H9 (cell line): ENCODE results near the gene PTPRJ. TPM values are rescaled to one million over a fixed set of nuclear protein-coding genes. Genes with fewer than 3 reads are reported as not detected.

Source experiments
- DNase-seq: peaks from one replicate; pipeline ENCODE4 v3.0.0-alpha.2; 2017
- H2AFZ ChIP-seq: one replicate; pipeline ENCODE4 v1.6.1; 2013; ENCODE audit warnings: mild to moderate bottlenecking, low read length, control low read depth, moderate library complexity
- H2AK5ac ChIP-seq: 2 replicates; pipeline ENCODE4 v1.6.1; 2013; ENCODE audit warnings: low read length, control low read depth, mixed read lengths; ENCODE audit not compliant: insufficient read length
- H2BK120ac ChIP-seq: one replicate; pipeline ENCODE4 v1.6.1; 2013; ENCODE audit warnings: low read depth, mild to moderate bottlenecking, low read length, control low read depth, inconsistent platforms; ENCODE audit not compliant: poor library complexity, severe bottlenecking
- H2BK12ac ChIP-seq: 2 replicates; pipeline ENCODE4 v1.6.1; 2013; ENCODE audit warnings: low read length, control low read depth, mixed read lengths, low read depth; ENCODE audit not compliant: insufficient read length
- H2BK15ac ChIP-seq: 2 replicates; pipeline ENCODE4 v1.6.1; 2013; ENCODE audit warnings: low read depth, low read length, control low read depth
- H2BK20ac ChIP-seq: one replicate; pipeline ENCODE4 v1.6.1; 2013; ENCODE audit warnings: low read depth, mild to moderate bottlenecking, low read length, control low read depth, inconsistent platforms; ENCODE audit not compliant: poor library complexity, severe bottlenecking
- H2BK5ac ChIP-seq: 2 replicates; pipeline ENCODE4 v1.6.1; 2013; ENCODE audit warnings: low read length, control low read depth, mixed read lengths; ENCODE audit not compliant: insufficient read length
- H3K14ac ChIP-seq: 2 replicates; pipeline ENCODE4 v1.6.1; 2013; ENCODE audit warnings: low read length, control low read depth; ENCODE audit not compliant: insufficient read depth
- H3K18ac ChIP-seq: 2 replicates; pipeline ENCODE4 v1.6.1; 2013; ENCODE audit warnings: low read depth, mild to moderate bottlenecking, mixed read lengths, low read length, control low read depth; ENCODE audit not compliant: insufficient read length
- H3K23ac ChIP-seq: 2 replicates; pipeline ENCODE4 v1.6.1; 2013; ENCODE audit warnings: low read length, control low read depth, mixed read lengths, low read depth; ENCODE audit not compliant: insufficient read length
- H3K23me2 ChIP-seq: 2 replicates; pipeline ENCODE4 v1.6.1; 2013; ENCODE audit warnings: low read depth, mild to moderate bottlenecking, mixed read lengths, low read length, control low read depth; ENCODE audit not compliant: insufficient read length, poor library complexity, severe bottlenecking
- H3K27ac ChIP-seq: 2 replicates; pipeline ENCODE4 v1.5.1; 2013; ENCODE audit warnings: low read length, control low read depth, mixed read lengths, low read depth; ENCODE audit not compliant: insufficient read length
- H3K27me3 ChIP-seq: 2 replicates; pipeline ENCODE4 v1.6.1; 2013; ENCODE audit warnings: low read length, control low read depth, inconsistent platforms; ENCODE audit not compliant: insufficient read depth
- H3K4ac ChIP-seq: 2 replicates; pipeline ENCODE4 v1.6.1; 2013; ENCODE audit warnings: low read depth, mild to moderate bottlenecking, control low read depth, inconsistent platforms, low read length, moderate library complexity
- H3K4me1 ChIP-seq: 2 replicates; pipeline ENCODE4 v1.6.1; 2013; ENCODE audit warnings: low read length, control low read depth, inconsistent platforms; ENCODE audit not compliant: insufficient read depth
- H3K4me2 ChIP-seq: 2 replicates; pipeline ENCODE4 v1.6.1; 2013; ENCODE audit warnings: low read length, control low read depth, mixed read lengths; ENCODE audit not compliant: insufficient read length, insufficient read depth
- H3K56ac ChIP-seq: 2 replicates; pipeline ENCODE4 v1.6.1; 2013; ENCODE audit warnings: low read depth, mild to moderate bottlenecking, mixed read lengths, low read length, control low read depth; ENCODE audit not compliant: insufficient read length
- H3K79me1 ChIP-seq: 2 replicates; pipeline ENCODE4 v1.6.1; 2013; ENCODE audit warnings: low read depth, mild to moderate bottlenecking, moderate library complexity, low read length, control low read depth, inconsistent platforms; ENCODE audit not compliant: insufficient read depth, poor library complexity, severe bottlenecking
- H3K79me2 ChIP-seq: 2 replicates; pipeline ENCODE4 v1.6.1; 2013; ENCODE audit warnings: low read length, control low read depth, inconsistent platforms; ENCODE audit not compliant: insufficient read depth
- H3K9ac ChIP-seq: 2 replicates; pipeline ENCODE4 v1.6.1; 2013; ENCODE audit warnings: low read length, control low read depth, mixed read lengths; ENCODE audit not compliant: insufficient read length; ENCODE audit errors: extremely low read depth
- H3K9me3 ChIP-seq: one replicate; pipeline ENCODE4 v1.6.1; 2013; ENCODE audit warnings: low read depth, low read length, inconsistent platforms; ENCODE audit not compliant: control insufficient read depth
- H3T11ph ChIP-seq: one replicate; pipeline ENCODE4 v1.6.1; 2013; ENCODE audit warnings: mild to moderate bottlenecking, low read length, control low read depth, inconsistent platforms
- H4K20me1 ChIP-seq: one replicate; pipeline ENCODE4 v1.6.1; 2013; ENCODE audit not compliant: control insufficient read depth, insufficient read length, insufficient read depth
- H4K5ac ChIP-seq: 2 replicates; pipeline ENCODE4 v1.6.1; 2013; ENCODE audit warnings: low read depth, mild to moderate bottlenecking, mixed read lengths, low read length, control low read depth; ENCODE audit not compliant: insufficient read length
- H4K8ac ChIP-seq: replicated peaks from 2 replicates; pipeline ENCODE4 v1.6.1; 2013; ENCODE audit warnings: low read length, control low read depth, mixed read lengths, low read depth; ENCODE audit not compliant: insufficient read length
- H4K91ac ChIP-seq: 2 replicates; pipeline ENCODE4 v1.6.1; 2013; ENCODE audit warnings: low read depth, mild to moderate bottlenecking, moderate library complexity, mixed read lengths, low read length, control low read depth; ENCODE audit not compliant: insufficient read length
- H3K27ac Mint-ChIP-seq, 3 experiments: 2 replicates in 2 of 3; 3 replicates in 1 of 3; pipeline ENCODE4 v1.8.0; 2020 to 2021; ENCODE audit warnings: mixed read lengths in 3 of 3, mild to moderate bottlenecking in 1 of 3, moderate library complexity in 1 of 3
- H3K27me3 Mint-ChIP-seq: 2 replicates; pipeline ENCODE4 v1.8.0; 2021; ENCODE audit warnings: low read depth, mild to moderate bottlenecking, moderate library complexity, mixed read lengths
- H3K36me3 Mint-ChIP-seq, 3 experiments: 2 replicates in 2 of 3; 3 replicates in 1 of 3; pipeline ENCODE4 v1.8.0; 2020 to 2021; ENCODE audit warnings: low read depth in 3 of 3, mixed read lengths in 3 of 3; ENCODE audit not compliant: insufficient read depth in 1 of 3
- H3K4me1 Mint-ChIP-seq, 2 experiments: 2 replicates each; pipeline ENCODE4 v1.8.0; 2020; ENCODE audit warnings: mixed read lengths in 2 of 2
- H3K4me3 Mint-ChIP-seq, 2 experiments: 2 replicates in 1 of 2; 3 replicates in 1 of 2; pipeline ENCODE4 v1.8.0; 2020 to 2021; ENCODE audit warnings: mild to moderate bottlenecking in 2 of 2, mixed read lengths in 2 of 2, moderate library complexity in 1 of 2
- H3K9me3 Mint-ChIP-seq, 2 experiments: 2 replicates in 1 of 2; 3 replicates in 1 of 2; pipeline ENCODE4 v1.8.0; 2020; ENCODE audit warnings: mild to moderate bottlenecking in 2 of 2, mixed read lengths in 2 of 2, moderate library complexity in 1 of 2
- WGBS: extraction: QIAGEN DNeasy Blood & Tissue Kit; methylation state at CpG from one replicate; pipeline ENCODE4 v1.1.7; 2013; ENCODE audit warnings: missing lambda C conversion rate, low lambda C conversion rate, mixed read lengths; ENCODE audit not compliant: insufficient read length; ENCODE audit errors: extremely low coverage; 5-methylcytosine and 5-hydroxymethylcytosine counted together
- total RNA-seq: library from RNA; stranded (reverse); gene quantifications from 2 replicates; pipeline ENCODE4 v1.2.1, GENCODE V29; 2021
- TF ChIP-seq, protein P1 (sequence below): fragments of 200-600 bp; sonication (generic); conservative IDR thresholded peaks from 3 replicates; pipeline ENCODE4 v1.8.0; 2021; ENCODE audit warnings: antibody characterized with exemption, mild to moderate bottlenecking

The PTPRJ gene
- total RNA-seq, 1 experiment from 2014 or later: 10.6 TPM

DNA sequence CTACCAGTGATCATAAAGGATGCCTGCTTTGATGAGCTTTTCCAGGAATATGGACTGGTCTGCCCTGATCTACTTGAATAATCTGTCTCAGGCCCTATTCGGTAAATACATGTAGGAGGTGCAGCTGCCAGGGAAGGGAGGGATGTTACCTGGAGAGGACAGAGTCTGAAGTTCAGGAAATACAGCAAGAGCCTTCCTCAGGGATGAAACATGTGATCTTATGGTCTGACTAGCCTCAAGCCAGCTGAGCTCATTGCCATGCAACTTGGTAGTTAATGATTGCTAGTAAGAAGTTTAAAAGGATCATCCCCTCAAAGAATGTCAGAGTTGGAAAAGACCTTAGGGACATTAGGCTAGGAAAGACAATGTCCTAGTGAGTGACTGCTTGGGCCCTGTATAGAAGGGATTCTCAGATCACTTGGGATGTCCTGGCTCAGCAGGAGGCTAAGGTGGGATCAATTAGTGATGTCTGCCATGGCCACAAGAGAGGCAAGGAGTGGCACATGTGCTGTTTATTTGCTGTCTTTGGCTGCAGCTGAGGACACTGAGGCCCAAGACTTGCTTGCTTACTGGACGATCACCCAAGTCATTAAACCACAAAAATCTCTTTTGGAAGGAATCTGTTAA lies 18.5 kb downstream of the PTPRJ start:
- Histone ChIP-seq H3K23me2 (no peaks in the 10 kb centered on the region), H3K4me1 (peaks cover 13% of the 10 kb centered on the region; the same call in 1 of the 2 replicates), H2BK15ac (no peak overlapping the region), H2BK120ac (no peak overlapping the region), H4K91ac (no peak overlapping the region), H2BK5ac (no peak overlapping the region), H3K79me2 (peaks cover 2% of the 10 kb centered on the region; the same call in 1 of the 2 replicates), H3K14ac (no peak overlapping the region), H3K9me3 (no peaks in the 10 kb centered on the region), H3K23ac (no peak overlapping the region), H2AK5ac (no peak overlapping the region), H3K27ac (no peak overlapping the region), H3K18ac (no peak overlapping the region), H2AFZ (no peak overlapping the region), H4K5ac (no peak overlapping the region), H4K8ac (no peak overlapping the region), H3K27me3 (no peaks in the 10 kb centered on the region), H3T11ph (no peak overlapping the region), H2BK12ac (no peak overlapping the region), H3K56ac (no peak overlapping the region), H3K79me1 (no peaks in the 10 kb centered on the region), H3K4me2 (no peak overlapping the region), H3K4ac (no peak overlapping the region), H3K9ac (peak overlapping the region; percentile 24), H2BK20ac (no peak overlapping the region), H4K20me1 (no peaks in the 10 kb centered on the region)
- Mint-ChIP-seq H3K4me1 (peaks cover 29 to 34% of the 10 kb centered on the region in 2 experiments), H3K4me3 (no peak overlapping the region), H3K27me3 (no peaks in the 10 kb centered on the region), H3K27ac (peak overlapping the region in 1 of 3 experiments; percentile 21; a peak in 1 of 7 replicates), H3K36me3 (no peaks in the 10 kb centered on the region), H3K9me3 (no peaks in the 10 kb centered on the region)
- WGBS: no CpG with 5 or more reads among the region's 2 CpGs
- no peak for DNase-seq
- TF ChIP-seq, protein P1, sequence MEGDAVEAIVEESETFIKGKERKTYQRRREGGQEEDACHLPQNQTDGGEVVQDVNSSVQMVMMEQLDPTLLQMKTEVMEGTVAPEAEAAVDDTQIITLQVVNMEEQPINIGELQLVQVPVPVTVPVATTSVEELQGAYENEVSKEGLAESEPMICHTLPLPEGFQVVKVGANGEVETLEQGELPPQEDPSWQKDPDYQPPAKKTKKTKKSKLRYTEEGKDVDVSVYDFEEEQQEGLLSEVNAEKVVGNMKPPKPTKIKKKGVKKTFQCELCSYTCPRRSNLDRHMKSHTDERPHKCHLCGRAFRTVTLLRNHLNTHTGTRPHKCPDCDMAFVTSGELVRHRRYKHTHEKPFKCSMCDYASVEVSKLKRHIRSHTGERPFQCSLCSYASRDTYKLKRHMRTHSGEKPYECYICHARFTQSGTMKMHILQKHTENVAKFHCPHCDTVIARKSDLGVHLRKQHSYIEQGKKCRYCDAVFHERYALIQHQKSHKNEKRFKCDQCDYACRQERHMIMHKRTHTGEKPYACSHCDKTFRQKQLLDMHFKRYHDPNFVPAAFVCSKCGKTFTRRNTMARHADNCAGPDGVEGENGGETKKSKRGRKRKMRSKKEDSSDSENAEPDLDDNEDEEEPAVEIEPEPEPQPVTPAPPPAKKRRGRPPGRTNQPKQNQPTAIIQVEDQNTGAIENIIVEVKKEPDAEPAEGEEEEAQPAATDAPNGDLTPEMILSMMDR: no peak
